ENCODE results near the gene C1orf21. TPM values are rescaled to one million over a fixed set of nuclear protein-coding genes. Genes with fewer than 3 reads are reported as not detected.

C1orf21 gene
- total and polyA plus RNA-seq, 2 of the 4 experiments (the other 2 are of a cell fraction): 6.4 to 9.9 TPM

- no peak overlapping the region for H2BK120ac ChIP-seq (ENCODE audit: low read depth, low read length)
- no peak for TF ChIP-seq POLR2A (IDR thresholded peaks at IDR 0.05; ENCODE audit: low read depth, low read length)
- no peak for TF ChIP-seq CHD1 (IDR thresholded peaks at IDR 0.05; ENCODE audit: low read depth, low read length)
- no peak for TF ChIP-seq NFE2L2 (IDR thresholded peaks at IDR 0.05; ENCODE audit: low read depth, low read length)
- TF ChIP-seq RAD21 (IDR thresholded peaks at IDR 0.05; ENCODE audit: low read length): no peak
- TF ChIP-seq BHLHE40 (IDR thresholded peaks at IDR 0.05; ENCODE audit: low read depth, low read length): no peak
- TF ChIP-seq CTCF (conservative IDR thresholded peaks at IDR 0.05; ENCODE audit: low read depth, low read length): no peak
- no peak for TF ChIP-seq CEBPB (IDR thresholded peaks at IDR 0.05; ENCODE audit: low read depth, low read length)
- TF ChIP-seq MAZ (IDR thresholded peaks at IDR 0.05; ENCODE audit: borderline replicate concordance, low read depth, low read length): no peak
- no peak for TF ChIP-seq SMC3 (IDR thresholded peaks at IDR 0.05; ENCODE audit: low read depth, low read length)
- no peak for TF ChIP-seq ELK1 (IDR thresholded peaks at IDR 0.05; ENCODE audit: borderline replicate concordance, low read depth, low read length)
- TF ChIP-seq MAFK (IDR thresholded peaks at IDR 0.05; ENCODE audit: low read depth, low read length): no peak
- TF ChIP-seq MXI1 (IDR thresholded peaks at IDR 0.05; ENCODE audit: borderline replicate concordance, low read depth, low read length): no peak
- no peak for TF ChIP-seq RCOR1 (IDR thresholded peaks at IDR 0.05; ENCODE audit: insufficient replicate concordance, low read length)
- no peak for TF ChIP-seq RFX5 (IDR thresholded peaks at IDR 0.05; ENCODE audit: low read depth, low read length)
- no peak for TF ChIP-seq USF2 (IDR thresholded peaks at IDR 0.05; ENCODE audit: low read depth, low read length)
- no peak for TF ChIP-seq FOS (IDR thresholded peaks at IDR 0.05; ENCODE audit: low read depth, low read length)
These were observed 80.5 kb downstream of the C1orf21 start for GRCh38 chr1:184467295-184467694.

More at GRCh38 chr1:184467295-184467694, 80.5 kb downstream of the C1orf21 start:
- no peak overlapping the region for H3K18ac ChIP-seq (ENCODE audit: low read depth, low read length)
- H2AK5ac ChIP-seq (ENCODE audit: low read depth, low read length): no peak overlapping the region
- ATAC-seq (ENCODE audit: low read depth) (no peak), DNase-seq (no peak)
- H3K4me2 ChIP-seq (ENCODE audit: low read depth, low read length): no peak overlapping the region
- no peak overlapping the region for H3K9ac ChIP-seq (ENCODE audit: low read depth, low read length)
- H2BK20ac ChIP-seq (ENCODE audit: low read depth, low read length): no peak overlapping the region
- POLR2A ChIA-PET (ENCODE audit: unreplicated experiment): no interaction called here
- no peak overlapping the region for H2BK5ac ChIP-seq (ENCODE audit: low read depth, low read length, poor library complexity, severe bottlenecking)
- no peaks in the 10 kb centered on the region for H4K20me1 ChIP-seq (ENCODE audit: insufficient read depth, low read length)
- no peak overlapping the region for H2BK15ac ChIP-seq (ENCODE audit: low read depth, low read length)
- CTCF ChIA-PET: no interaction called here
- no peak overlapping the region for H3K23ac ChIP-seq (ENCODE audit: low read depth, low read length)
- in situ Hi-C loops (cut with MboI; ENCODE audit: low sequenced_read_pairs): no loop called here
- H3K9me1 ChIP-seq (ENCODE audit: insufficient read depth, low read length): no peaks in the 10 kb centered on the region; the same call in 1 of the 2 replicates
- no TSS peak for BruUV-seq (replicated peaks)
- H3K27ac ChIP-seq (ENCODE audit: insufficient read depth, low read length): no peak overlapping the region
- H3K9me3 ChIP-seq (ENCODE audit: control insufficient read depth, insufficient read depth, low read length): no peaks in the 10 kb centered on the region; the same call in 1 of the 2 replicates
- no peaks in the 10 kb centered on the region for H3K27me3 ChIP-seq (ENCODE audit: control insufficient read depth, insufficient read depth, low read length)
- no peak overlapping the region for H2AK9ac ChIP-seq (replicated peaks; ENCODE audit: low read depth, low read length, poor library complexity)
- no peak overlapping the region for H3K4ac ChIP-seq (ENCODE audit: low read depth, low read length)
- H3K79me1 ChIP-seq (ENCODE audit: low read depth in 1 of 2, low read length in 2 of 2): peaks cover 0 to 9% of the 10 kb centered on the region in 2 experiments; a peak in 2 of 4 replicates
- H3K56ac ChIP-seq (ENCODE audit: extremely low read depth, insufficient read depth, low read length): no peak overlapping the region
- dilution Hi-C loops (cut with HindIII; ENCODE audit: low sequenced_read_pairs, unreplicated experiment): no loop called here
- H3K4me3 ChIP-seq (ENCODE audit: insufficient read depth, low read depth, low read length): no peak overlapping the region
- no peak overlapping the region for H2AFZ ChIP-seq (replicated peaks; ENCODE audit: low read length, poor library complexity)
- H3K4me1 ChIP-seq (ENCODE audit: control insufficient read depth, insufficient read depth, low read length): no peaks in the 10 kb centered on the region
- no peak overlapping the region for H4K5ac ChIP-seq (ENCODE audit: low read depth, low read length)
- H4K8ac ChIP-seq (ENCODE audit: low read depth in 2 of 2, low read length in 2 of 2): no peak overlapping the region
- no peak overlapping the region for H3K14ac ChIP-seq (replicated peaks; ENCODE audit: low read depth, low read length)
- H4K91ac ChIP-seq (ENCODE audit: insufficient read depth, low read depth, low read length): no peak overlapping the region
- intact Hi-C loops (cut with micrococcal nuclease): no loop called here
- no peaks in the 10 kb centered on the region for H3K36me3 ChIP-seq (ENCODE audit: control insufficient read depth, insufficient read depth, low read length)
